HepG2 (cell line): ENCODE results near the gene SLC5A6. TPM values are rescaled to one million over a fixed set of nuclear protein-coding genes. Genes with fewer than 3 reads are reported as not detected.

Source experiments
- AKAP8 ChIP-seq: sonication (generic); formaldehyde crosslinking; IDR thresholded peaks from 2 replicates; pipeline ENCODE4 v1.5.1; 2020; ENCODE audit warnings: mild to moderate bottlenecking, missing genetic modification reagents
- ATF7 ChIP-seq, 2 experiments: fragments of 450-650 bp in 1 of 2; sonication (generic) in 1 of 2; formaldehyde crosslinking in 1 of 2; IDR thresholded peaks; 2 replicates each; pipeline versions ENCODE4 v1.4.0 to v1.6.1; 2016 to 2020; ENCODE audit warnings: antibody characterized with exemption in 1 of 2, mild to moderate bottlenecking in 1 of 2, missing genetic modification reagents in 1 of 2
- GATAD1 ChIP-seq: IDR thresholded peaks from 2 replicates; pipeline ENCODE4 v1.6.1; 2016; ENCODE audit warnings: missing genetic modification reagents, missing compliant biosample characterization
- HNF4G ChIP-seq, 2 experiments: sonication (generic) in 1 of 2; formaldehyde crosslinking in 1 of 2; IDR thresholded peaks; 2 replicates each; pipeline versions ENCODE4 v1.4.0 to v1.6.1; 2011 to 2020; ENCODE audit warnings: borderline replicate concordance in 2 of 2, low read depth in 2 of 2, mild to moderate bottlenecking in 2 of 2, low read length in 1 of 2, missing genetic modification reagents in 1 of 2, moderate library complexity in 1 of 2
- KDM6A ChIP-seq: IDR thresholded peaks from 2 replicates; pipeline ENCODE4 v1.6.1; 2016; ENCODE audit warnings: low read depth
- NFIC ChIP-seq: IDR thresholded peaks from 2 replicates; pipeline ENCODE4 v1.6.1; 2012; ENCODE audit warnings: mild to moderate bottlenecking, low read length, inconsistent platforms
- PATZ1 ChIP-seq: sonication (generic); formaldehyde crosslinking; IDR thresholded peaks from 2 replicates; pipeline ENCODE4 v1.4.0; 2020; ENCODE audit warnings: missing genetic modification reagents
- RFXAP ChIP-seq: sonication (generic); formaldehyde crosslinking; IDR thresholded peaks from 2 replicates; pipeline ENCODE4 v1.4.0; 2020; ENCODE audit warnings: missing genetic modification reagents, borderline replicate concordance
- RXRA ChIP-seq: sonication (generic); formaldehyde crosslinking; IDR thresholded peaks from 2 replicates; pipeline ENCODE4 v1.5.1; 2020; ENCODE audit warnings: missing genetic modification reagents
- SALL1 ChIP-seq: sonication (generic); formaldehyde crosslinking; IDR thresholded peaks from 2 replicates; pipeline ENCODE4 v1.8.0; 2022; ENCODE audit warnings: mild to moderate bottlenecking, missing genetic modification reagents
- SOX6 ChIP-seq, 2 experiments: fragments of 450-650 bp in 1 of 2; sonication (generic) in 1 of 2; formaldehyde crosslinking in 1 of 2; IDR thresholded peaks; 2 replicates each; pipeline versions ENCODE4 v1.4.0 to v1.6.1; 2017 to 2020; ENCODE audit warnings: antibody characterized with exemption in 1 of 2, mild to moderate bottlenecking in 1 of 2, missing genetic modification reagents in 1 of 2
- TEAD2 ChIP-seq: sonication (generic); formaldehyde crosslinking; IDR thresholded peaks from 2 replicates; pipeline ENCODE4 v1.9.0; 2021; ENCODE audit warnings: missing genetic modification reagents
- TFAP4 ChIP-seq: sonication (generic); IDR thresholded peaks from 2 replicates; pipeline ENCODE4 v1.6.1; 2016; ENCODE audit warnings: low read depth, borderline replicate concordance
- TFDP1 ChIP-seq: IDR thresholded peaks from 2 replicates; pipeline ENCODE4 v1.6.1; 2016; ENCODE audit warnings: missing compliant biosample characterization, missing genetic modification reagents, borderline replicate concordance
- TP53 ChIP-seq: sonication (generic); formaldehyde crosslinking; conservative IDR thresholded peaks from 2 replicates; pipeline ENCODE4 v1.4.0; 2020; ENCODE audit warnings: missing genetic modification reagents
- U2AF2 ChIP-seq: fragments of 200-400 bp; formaldehyde crosslinking; IDR thresholded peaks from 2 replicates; pipeline ENCODE4 v1.6.1; 2017; ENCODE audit warnings: low read depth, mild to moderate bottlenecking, low read length
- ZFY ChIP-seq: sonication (generic); formaldehyde crosslinking; IDR thresholded peaks from 2 replicates; pipeline ENCODE4 v1.4.0; 2020; ENCODE audit warnings: missing genetic modification reagents
- ZNF224 ChIP-seq: sonication (generic); formaldehyde crosslinking; IDR thresholded peaks from 2 replicates; pipeline ENCODE4 v1.5.0; 2020; ENCODE audit warnings: mild to moderate bottlenecking, missing genetic modification reagents
- ZNF281 ChIP-seq: sonication (generic); formaldehyde crosslinking; IDR thresholded peaks from 2 replicates; pipeline ENCODE4 v1.4.0; 2020; ENCODE audit warnings: missing genetic modification reagents, borderline replicate concordance
- ZNF441 ChIP-seq: sonication (generic); formaldehyde crosslinking; IDR thresholded peaks from 2 replicates; pipeline ENCODE4 v1.7.0; 2021; ENCODE audit warnings: missing genetic modification reagents, borderline replicate concordance
- ZNF740 ChIP-seq: sonication (generic); formaldehyde crosslinking; IDR thresholded peaks from 2 replicates; pipeline ENCODE4 v1.4.0; 2020; ENCODE audit warnings: missing genetic modification reagents
- polyA plus RNA-seq, 8 experiments: library from polyadenylated mRNA; depleted of rRNA in 3 of 8; stranded (reverse) in 7 of 8; unstranded in 1 of 8; fragments of >200 nt; fragmentation: Illumina TruSeq in 4 of 8; extraction: Trizol in 4 of 8; gene quantifications; 2 replicates each; pipeline versions ENCODE4 v1.2.1 to v1.2.3, GENCODE V29; 2011 to 2016; ENCODE audit warnings: low read depth in 4 of 8, missing spikeins in 1 of 8, mixed read lengths in 1 of 8; ENCODE audit not compliant: insufficient read depth in 1 of 8
- total RNA-seq, 5 experiments: library from RNA; depleted of rRNA; stranded (reverse); fragments of >200 nt; fragmentation: Illumina TruSeq; extraction: Trizol; gene quantifications; 2 replicates each; pipeline ENCODE4 v1.2.3, GENCODE V29; 2016; ENCODE audit warnings: low read depth in 1 of 5

The SLC5A6 gene
- total and polyA plus RNA-seq, 2 of the 13 experiments (the other 11 are each of a cell fraction or from before 2014, with no cell fraction given), result 135 to 417 TPM

GRCh38 chr2:27171351-27171848 is 40.7 kb downstream of the SLC5A6 start (continued):
- TF ChIP-seq ZNF740 (CRISPR knock-in tag) (no peak), RXRA (CRISPR knock-in tag) (peak; percentile 79; the same call in 1 of the 2 replicates), U2AF2 (no peak), TEAD2 (CRISPR knock-in tag) (no peak), TFAP4 (peak; percentile 80; the same call in 1 of the 2 replicates), ZNF281 (CRISPR knock-in tag) (peak; percentile 57; the same call in 1 of the 2 replicates), HNF4G (IDR thresholded peaks at IDR 0.05; ENCODE audit: borderline replicate concordance, low read depth, low read length) (no peak), HNF4G (CRISPR knock-in tag; IDR thresholded peaks at IDR 0.05; ENCODE audit: borderline replicate concordance, low read depth) (peak; percentile 58; the same call in 1 of the 2 replicates), RFXAP (CRISPR knock-in tag) (0 out of 2 replicates have a peak, but pooled peaks have one; percentile 32), GATAD1 (CRISPR knock-in tag) (peak; percentile 79), ZFY (CRISPR knock-in tag) (peak; percentile 47; the same call in 1 of the 2 replicates), SALL1 (CRISPR knock-in tag) (peak; percentile 100), KDM6A (CRISPR knock-in tag) (peak; percentile 70), ZNF224 (CRISPR knock-in tag) (no peak), ZNF441 (CRISPR knock-in tag) (peak; percentile 64; the same call in 1 of the 2 replicates), PATZ1 (CRISPR knock-in tag) (peak; percentile 84), AKAP8 (CRISPR knock-in tag) (peak; percentile 53; the same call in 1 of the 2 replicates), ATF7 (IDR thresholded peaks at IDR 0.05) (peak; percentile 98), ATF7 (CRISPR knock-in tag; IDR thresholded peaks at IDR 0.05) (peak; percentile 99), TFDP1 (CRISPR knock-in tag) (peak; percentile 56; the same call in 1 of the 2 replicates), NFIC (peak; percentile 85; the same call in 1 of the 2 replicates), SOX6 (IDR thresholded peaks at IDR 0.05) (no peak), SOX6 (CRISPR knock-in tag; IDR thresholded peaks at IDR 0.05) (peak; percentile 99), TP53 (CRISPR knock-in tag) (peak; percentile 80)
